DMS153 (cell line): ENCODE measurements around the gene ULK2.
"Not testable (repeated sequence)": the region's sequence is repeated elsewhere in the genome, so short reads cannot be mapped to it uniquely, and the experiment has no call there.

ENCODE experiments used
- DNase-seq: peaks from one replicate; lab custom pipeline; 2025; lab: John Stamatoyannopoulos, UW

Gene ULK2

DNA sequence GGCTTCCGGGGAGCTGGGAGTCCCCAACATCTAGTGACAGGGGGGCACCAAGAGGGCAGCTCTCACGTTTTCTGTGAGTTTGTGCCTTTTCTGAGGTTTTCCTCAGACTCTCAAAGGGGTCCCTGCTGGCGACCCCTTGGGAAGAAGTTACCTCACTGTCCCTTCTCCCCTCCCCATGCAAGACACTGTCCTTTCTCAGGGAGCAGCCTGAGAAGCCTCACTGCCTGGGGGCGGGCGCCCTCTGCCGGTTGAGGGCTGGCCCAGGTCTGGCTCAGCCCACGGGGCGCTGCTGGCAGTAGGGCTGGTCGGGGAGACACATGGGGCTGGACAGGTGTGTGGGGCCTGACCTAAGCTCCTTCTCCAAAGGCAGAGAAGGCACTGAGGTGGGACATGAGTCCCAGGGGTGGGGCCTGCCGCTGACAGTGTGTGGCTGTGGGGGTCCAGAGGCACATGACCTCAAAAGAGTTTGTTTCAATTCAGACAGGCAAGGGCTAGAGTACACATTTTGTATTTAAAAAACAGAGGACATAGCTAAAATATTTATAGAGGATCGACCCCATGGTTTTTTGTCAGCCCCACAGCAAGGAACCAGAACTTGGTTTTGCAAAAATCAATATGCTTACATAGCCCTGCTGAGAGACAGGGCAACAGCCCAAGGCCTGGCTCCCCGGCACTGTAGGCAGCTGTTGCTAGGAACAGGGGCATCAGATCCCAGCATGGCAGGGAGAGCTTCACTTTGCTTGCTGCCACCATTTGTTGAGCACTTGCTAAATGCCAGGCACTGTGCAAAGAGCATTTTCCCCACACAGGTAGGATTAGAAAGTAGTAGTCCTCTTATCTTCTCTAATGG lies 101.1 kb downstream of the ULK2 start:
- DNase-seq: no peak

DNA sequence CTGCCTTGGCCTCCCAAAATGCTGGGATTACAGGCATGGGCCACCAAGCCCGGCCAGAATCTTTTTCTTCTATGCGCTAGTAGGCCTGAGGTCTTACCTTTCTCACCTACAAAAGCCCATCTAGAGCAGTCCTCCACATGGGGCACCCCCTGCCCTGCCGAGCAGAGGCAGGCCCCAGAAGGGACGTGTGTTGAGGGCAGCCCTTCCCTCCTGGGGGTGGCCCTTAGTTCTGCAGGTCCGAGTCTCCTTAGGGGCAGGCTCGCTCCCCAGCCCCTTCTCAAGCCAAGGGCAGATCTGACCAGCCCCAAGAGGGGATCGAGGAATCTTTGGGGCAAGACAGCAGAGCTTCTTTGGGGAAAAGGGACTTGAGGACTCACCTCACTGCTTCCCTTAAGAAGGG lies 101.7 kb downstream of the ULK2 start:
- DNase-seq: no peak

GRCh38 chr17:19763991-19764390 lies 103.7 kb downstream of the ULK2 start:
- DNase-seq: not testable (repeated sequence)

DNA sequence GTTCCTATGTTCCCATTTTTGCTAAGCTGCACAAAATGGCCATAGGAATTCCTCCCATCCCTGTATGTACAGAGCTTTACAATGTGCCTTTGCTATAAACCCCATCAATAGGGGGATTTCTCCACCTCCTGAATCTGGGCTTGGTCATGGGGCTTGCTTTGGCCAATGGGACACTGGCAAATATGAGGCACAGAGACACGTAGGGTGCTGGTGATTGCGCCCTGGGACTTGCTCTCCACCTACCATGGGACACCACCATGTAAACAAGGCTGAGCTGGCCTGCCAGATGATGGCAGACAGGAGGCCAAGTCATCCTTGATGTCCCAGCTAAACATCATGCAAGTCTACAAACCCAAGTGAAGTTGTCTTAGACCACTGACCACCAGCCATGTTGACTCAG lies 104.3 kb downstream of the ULK2 start:
- no peak for DNase-seq

- no peak for DNase-seq
These were observed 105.2 kb downstream of the ULK2 start for GRCh38 chr17:19762515-19762961.

DNA sequence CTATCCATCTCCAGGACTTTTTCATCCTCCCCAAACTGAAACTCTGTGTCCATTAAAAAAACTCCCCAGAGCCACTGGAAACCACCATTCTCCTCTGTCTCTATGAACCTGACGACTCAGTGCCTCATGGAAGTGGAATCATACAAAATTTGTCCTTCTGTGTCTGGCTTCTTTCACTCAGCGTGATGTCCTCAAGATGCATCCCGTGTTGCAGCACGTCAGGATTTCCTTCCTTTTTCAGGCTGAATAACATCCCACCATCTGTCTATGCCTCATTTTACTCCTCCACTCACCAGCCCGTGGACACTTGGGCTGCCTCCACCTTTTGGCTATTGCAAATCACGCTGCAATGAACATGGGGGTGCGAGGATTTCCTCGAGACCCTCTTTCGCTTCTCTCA lies 107.0 kb downstream of the ULK2 start:
- DNase-seq: no peak

GRCh38 chr17:19759568-19760549 lies 107.9 kb downstream of the ULK2 start:
- no peak for DNase-seq

- no peak for DNase-seq
These were observed 110.1 kb downstream of the ULK2 start for GRCh38 chr17:19757536-19758180.

DNA sequence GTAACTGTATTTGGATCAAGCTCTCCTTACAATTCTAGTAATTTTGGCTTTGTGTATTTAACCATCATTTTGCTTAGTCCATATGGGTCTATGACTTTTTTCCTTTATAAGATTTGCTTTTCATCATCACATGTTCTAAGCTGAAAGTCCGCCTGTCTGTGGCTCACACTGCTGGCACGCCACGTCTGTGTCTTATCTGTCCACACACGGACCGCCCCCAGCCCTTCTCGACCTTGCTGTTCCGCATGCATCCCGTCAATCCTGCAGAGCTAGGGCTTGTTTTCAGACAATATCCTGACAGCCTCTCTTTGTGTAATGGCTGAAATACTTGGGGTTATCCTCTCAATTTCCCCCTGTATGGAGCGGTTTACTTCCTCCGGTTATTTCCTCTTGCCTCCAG lies 111.2 kb downstream of the ULK2 start:
- no peak for DNase-seq

DNA sequence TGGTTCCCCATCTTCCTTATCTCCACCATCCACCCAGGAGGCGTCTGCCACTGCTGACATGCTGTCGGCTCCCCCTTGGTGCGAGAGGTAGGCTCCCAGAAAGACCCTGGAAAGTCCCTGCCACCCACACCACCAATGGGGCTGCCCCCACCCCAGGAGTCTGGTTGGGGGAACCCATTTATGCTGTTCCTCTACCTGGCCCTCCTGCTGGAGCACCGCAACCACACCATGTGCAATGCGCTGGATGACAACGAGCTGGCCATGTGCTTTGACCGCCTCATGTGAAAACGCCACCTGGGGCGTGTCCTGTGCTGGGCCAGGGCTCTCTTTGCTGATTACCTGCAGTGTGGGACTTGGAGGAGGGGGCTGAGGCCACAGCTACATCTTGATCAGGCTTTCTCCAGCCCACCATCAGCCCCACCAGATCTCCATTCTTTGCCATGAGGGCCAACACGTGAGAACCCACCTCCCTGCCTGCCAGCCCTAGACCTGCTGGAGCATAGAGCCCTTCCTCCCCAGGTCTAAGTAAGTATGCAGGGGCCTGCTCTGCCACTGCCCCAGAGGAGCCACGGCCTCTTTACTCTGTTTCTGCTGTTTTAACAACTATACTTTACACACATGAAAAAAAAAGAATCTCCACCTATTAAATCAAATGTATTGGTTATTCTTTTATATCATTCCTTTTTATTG lies 111.8 kb downstream of the ULK2 start:
- DNase-seq: no peak

DNA sequence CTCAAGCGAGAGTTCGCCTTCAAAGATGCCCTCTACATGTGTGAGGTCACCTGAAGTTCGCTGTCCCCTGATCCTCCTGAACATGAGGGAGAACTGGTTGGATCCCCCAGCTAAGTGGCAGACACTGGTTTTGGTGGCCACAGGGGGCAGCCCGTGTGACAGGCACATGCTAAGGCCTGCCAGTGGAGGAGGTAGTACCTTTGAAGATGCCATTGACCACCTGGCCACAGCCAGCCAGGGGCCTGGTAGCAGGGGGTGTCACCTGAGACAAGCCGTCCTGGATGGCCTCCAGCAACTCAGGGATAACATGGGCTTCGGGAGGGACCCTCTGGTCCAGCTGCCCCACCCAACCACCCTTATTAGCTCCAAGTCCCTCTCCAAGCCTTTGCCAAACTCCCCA lies 112.3 kb downstream of the ULK2 start:
- DNase-seq: no peak

DNA sequence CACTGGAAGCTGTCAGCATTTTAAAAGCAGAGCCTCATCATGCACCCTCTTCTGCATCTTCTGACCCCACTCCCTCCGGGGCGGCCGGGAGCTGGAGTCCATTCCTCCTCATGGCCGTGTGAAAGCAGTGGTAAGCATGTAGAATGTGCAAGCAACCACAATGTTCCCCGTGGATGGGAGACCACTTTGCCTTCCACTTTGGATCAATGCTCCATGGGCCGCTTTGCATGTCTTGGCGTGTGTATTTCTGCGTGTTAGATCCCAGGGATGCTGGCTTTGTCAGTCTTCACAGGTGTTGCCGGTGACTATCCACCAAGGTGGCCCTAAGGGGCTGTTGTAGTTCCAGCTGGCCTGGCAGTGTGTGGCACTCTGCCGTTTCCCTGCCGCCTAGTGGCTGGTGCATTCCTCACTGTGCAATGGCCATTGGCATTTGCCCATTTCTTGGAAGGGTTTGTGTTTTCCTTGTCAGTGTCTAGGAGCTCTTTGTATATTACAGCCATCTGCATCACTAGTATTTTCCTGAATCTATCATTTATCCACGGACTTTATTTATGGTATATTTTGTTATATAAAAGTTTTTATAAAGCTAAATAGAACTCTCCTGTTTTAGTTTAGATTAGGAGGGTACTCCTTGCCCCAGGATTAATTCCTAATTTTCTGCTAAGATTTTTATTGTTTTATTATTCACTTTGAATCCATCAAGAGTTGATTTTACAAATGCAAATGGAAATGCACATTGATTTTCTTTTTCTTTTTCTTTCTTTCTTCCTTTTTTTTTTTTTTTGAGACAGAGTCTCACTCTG lies 113.9 kb downstream of the ULK2 start:
- peak; percentile 5 for DNase-seq

DNA sequence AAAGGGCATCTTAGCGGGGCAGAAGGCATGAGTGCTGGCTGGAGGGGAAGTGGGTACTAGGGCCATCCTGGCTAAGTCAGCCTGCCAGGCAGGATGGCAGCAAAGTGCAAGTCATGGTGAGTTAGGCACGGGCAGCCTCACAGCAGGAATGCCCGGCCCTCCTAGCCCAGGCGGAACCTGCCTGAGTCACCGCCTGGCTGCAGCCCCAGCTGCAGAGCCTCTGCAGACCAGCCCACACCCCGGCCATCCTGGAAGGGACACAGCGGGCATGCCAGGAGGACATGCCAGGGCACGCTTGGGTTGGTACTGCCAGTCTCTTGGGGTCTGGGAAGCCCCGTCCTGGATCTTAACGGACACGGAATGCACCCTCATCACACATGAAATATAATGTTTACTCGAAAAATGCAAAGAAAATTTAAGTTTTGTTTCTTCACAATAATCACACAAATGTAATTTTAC lies 114.7 kb downstream of the ULK2 start:
- peak; percentile 27 for DNase-seq

- no peak for DNase-seq
These were observed 115.3 kb downstream of the ULK2 start for GRCh38 chr17:19752216-19753050.

- DNase-seq: no peak
These were observed 116.9 kb downstream of the ULK2 start for GRCh38 chr17:19750835-19751234.

DNA sequence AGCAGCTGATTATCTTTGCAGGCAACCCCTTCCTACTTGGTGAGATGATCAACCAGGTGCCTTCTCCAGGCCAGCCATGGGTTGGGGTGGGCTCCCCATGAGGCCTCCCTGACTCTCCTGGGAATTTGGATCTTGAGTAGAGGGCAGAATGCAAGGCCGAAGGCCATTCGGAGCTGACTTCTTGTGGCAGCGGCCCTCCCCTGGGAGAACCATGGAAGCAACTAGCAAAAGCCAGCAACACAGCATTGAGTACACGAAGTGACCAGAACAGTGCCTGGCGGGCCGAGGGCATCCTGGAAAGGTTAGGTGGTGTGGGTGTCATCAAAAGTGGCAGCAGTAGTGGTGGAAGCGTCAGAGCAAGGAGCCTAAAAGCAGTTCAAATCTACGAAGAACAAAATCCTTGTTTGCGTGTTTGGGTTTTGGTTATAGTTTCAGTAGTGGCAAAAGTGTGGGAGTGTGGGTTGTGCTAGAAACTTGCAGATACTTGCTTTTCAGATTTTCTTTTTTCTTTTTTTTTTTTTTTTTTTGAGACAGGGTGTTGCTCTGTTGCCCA lies 117.6 kb downstream of the ULK2 start:
- no peak for DNase-seq

DNA sequence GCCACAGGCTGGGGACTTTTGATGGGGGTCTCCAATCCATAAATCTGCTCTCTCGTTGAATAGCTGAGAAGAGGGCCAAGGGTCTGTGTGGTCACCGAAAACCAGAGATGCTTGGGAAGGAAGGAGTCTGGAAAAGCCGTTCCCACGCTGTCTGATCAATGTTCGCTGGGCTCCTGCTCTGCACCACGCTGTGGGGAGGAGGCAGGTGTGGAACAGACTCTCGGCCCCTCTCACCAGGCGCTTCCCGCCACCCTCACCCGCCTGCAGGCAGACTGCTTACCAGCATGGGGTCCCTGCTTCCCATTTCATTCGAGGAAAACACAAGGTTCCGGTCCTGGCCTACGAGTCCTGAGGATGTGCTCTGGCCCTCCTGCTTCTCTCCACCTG lies 118.9 kb downstream of the ULK2 start:
- no peak for DNase-seq

GRCh38 chr17:19747829-19748806 lies 119.6 kb downstream of the ULK2 start, which contains the start of gene ALDH3A1:
TSS of gene ALDH3A1 (minus strand) at chr17:19748298. CDS start at chr17:19745129, 3,169 bp downstream.
- DNase-seq: no peak
